ENCODE data around the gene FBXL2. TPM values are rescaled to one million over a fixed set of nuclear protein-coding genes. Genes with fewer than 3 reads are reported as not detected.
"Not testable (repeated sequence)": the region's sequence is repeated elsewhere in the genome, so short reads cannot be mapped to it uniquely, and the experiment has no call there.

Gene FBXL2
- total RNA-seq, 2 experiments from 2014 or later = not detected

DNA sequence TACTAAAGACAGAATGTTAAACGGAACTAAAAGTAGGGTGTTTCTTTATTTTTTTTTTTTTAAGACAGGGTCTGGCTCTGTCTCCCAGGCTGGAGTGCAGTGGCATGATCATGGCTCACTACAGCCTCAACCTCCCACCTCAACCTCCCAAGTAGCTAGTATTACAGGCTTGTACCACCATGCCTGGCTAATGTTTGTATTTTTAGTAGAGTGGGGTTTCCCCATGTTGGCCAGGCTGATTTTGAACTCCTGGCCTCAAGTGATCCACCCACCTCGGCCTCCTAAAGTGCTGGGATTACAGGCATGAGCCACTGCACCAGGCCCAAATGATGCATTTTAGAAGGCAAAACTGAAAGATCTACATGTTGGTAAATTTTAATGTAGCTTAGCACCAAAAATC, 152.1 kb downstream of the FBXL2 start:
- DNase-seq; H3K36me3 Mint-ChIP-seq (ENCODE audit: low read depth); H3K9me3 Mint-ChIP-seq; POLR2A ChIA-PET; H3K27ac Mint-ChIP-seq; H3K4me3 Mint-ChIP-seq; H3K27me3 Mint-ChIP-seq: not testable (repeated sequence)
- H3K4me1 Mint-ChIP-seq = peaks cover 49% of the 10 kb centered on the region
- CTCF ChIA-PET = interaction anchor here (0.6 to 1.6 kb wide), 4 partner anchors 8 to 71 kb away, joined by 3 to 5 read pairs (median 4); partner anchors contain the start of gene UBP1

DNA sequence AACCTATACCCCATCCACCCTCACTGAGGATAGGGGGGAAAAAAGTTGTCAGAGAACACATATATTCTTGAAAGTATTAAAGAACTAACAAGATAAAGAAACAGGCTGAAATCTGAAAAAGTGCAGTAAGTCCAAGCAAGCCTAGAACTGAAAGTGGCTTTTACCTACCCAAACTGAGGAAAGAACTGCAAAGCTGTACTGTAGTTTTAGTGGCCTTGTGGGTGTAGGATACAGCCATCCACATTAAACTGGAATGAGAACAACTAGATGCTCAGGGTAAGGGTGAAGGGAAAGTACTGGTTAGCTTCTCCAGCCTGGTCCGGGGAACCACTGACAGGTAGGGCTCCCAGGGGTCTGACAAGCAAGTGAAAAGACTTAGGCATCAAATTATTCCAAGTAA, 152.8 kb downstream of the FBXL2 start:
- no peaks in the 10 kb centered on the region for H3K27me3 Mint-ChIP-seq
- no peaks in the 10 kb centered on the region for H3K9me3 Mint-ChIP-seq
- DNase-seq = no peak
- no peak overlapping the region for H3K27ac Mint-ChIP-seq
- peaks cover 4% of the 10 kb centered on the region for H3K36me3 Mint-ChIP-seq (ENCODE audit: low read depth)
- CTCF ChIA-PET = interaction anchor here (0.7 to 1.6 kb wide), 3 partner anchors 9 to 10 kb away, joined by 3 to 5 read pairs (median 3); partner anchors contain the start of gene UBP1
- no peak overlapping the region for H3K4me3 Mint-ChIP-seq
- H3K4me1 Mint-ChIP-seq = peaks cover 49% of the 10 kb centered on the region
- POLR2A ChIA-PET = no interaction called here

DNA sequence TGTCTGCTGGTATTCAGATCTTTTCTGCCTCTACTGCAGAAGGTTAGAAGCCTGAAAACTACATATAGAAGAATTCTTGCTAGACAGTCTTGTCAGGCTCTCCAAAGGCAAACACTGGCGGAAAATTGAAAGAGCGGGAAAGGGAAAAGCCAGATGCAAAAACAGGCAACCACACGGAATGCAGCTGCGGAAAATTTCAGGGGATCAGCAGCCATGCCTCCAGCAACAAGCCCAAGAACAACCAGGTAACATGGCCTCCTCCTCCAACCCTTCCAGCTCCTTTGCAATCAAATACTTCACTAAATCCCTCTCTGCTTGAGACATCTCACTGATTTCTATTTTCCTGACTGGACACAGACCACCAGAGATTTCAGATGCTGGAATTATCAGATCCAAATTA, 153.3 kb downstream of the FBXL2 start:
- Mint-ChIP-seq H3K27me3 (no peaks in the 10 kb centered on the region), H3K27ac (no peak overlapping the region), H3K4me3 (no peak overlapping the region), H3K4me1 (peaks cover 54% of the 10 kb centered on the region), H3K9me3 (no peaks in the 10 kb centered on the region), H3K36me3 (ENCODE audit: low read depth) (peaks cover 2% of the 10 kb centered on the region)
- CTCF ChIA-PET = interaction anchor here (1.6 kb wide), 1 partner anchor 10 kb away, joined by 5 read pairs; the partner anchor contains the start of gene UBP1
- POLR2A ChIA-PET = no interaction called here
- DNase-seq = no peak

- Mint-ChIP-seq H3K27me3 (no peaks in the 10 kb centered on the region), H3K4me1 (peaks cover 69% of the 10 kb centered on the region), H3K4me3 (no peak overlapping the region), H3K27ac (no peak overlapping the region), H3K9me3 (no peaks in the 10 kb centered on the region), H3K36me3 (ENCODE audit: low read depth) (peaks cover 14% of the 10 kb centered on the region)
- CTCF ChIA-PET = interaction anchor here (0.6 to 1.0 kb wide), 6 partner anchors 10 to 368 kb away, joined by 3 to 5 read pairs (median 4); no protein-coding TSS in a partner anchor
- DNase-seq = no peak
- POLR2A ChIA-PET = interaction anchor here (0.6 kb wide), 1 partner anchor 365 kb away, joined by 3 read pairs; no protein-coding TSS in a partner anchor
These were observed 156.6 kb downstream of the FBXL2 start for GRCh38 chr3:33433843-33434242.

Other genes starting within 250 kb of the FBXL2 start
- gene GLB1, start 180.3 kb upstream of the FBXL2 start, total RNA-seq = 10 to 100 TPM; 45.4 to 46.5 TPM
- 10 to 100 TPM; 13.4 to 14.3 TPM for gene TMPPE, start 180.3 kb upstream of the FBXL2 start, total RNA-seq
- 10 to 100 TPM; 38.8 to 39.3 TPM for gene CRTAP, start 163.4 kb upstream of the FBXL2 start, total RNA-seq
- gene SUSD5, start 58.6 kb upstream of the FBXL2 start, total RNA-seq = not detected
- gene UBP1, start 163.0 kb downstream of the FBXL2 start, total RNA-seq = 10 to 100 TPM; 63.2 to 76.3 TPM

All from activated CD4-positive, alpha-beta T cell treated with anti-CD3 and anti-CD28 coated beads, Interleukin-2, amount 10 ng/mL, durations not matched to agents 7 days and 5 days (primary cell).